Mesodermal cell (in vitro differentiated cells): ENCODE results near the gene EFNB3. TPM values are rescaled to one million over a fixed set of nuclear protein-coding genes. Genes with fewer than 3 reads are reported as not detected.
A peak's percentile ranks its signal among the peaks of the same experiment; 100 is the strongest.

ENCODE experiments used
- H3K27ac ChIP-seq: 2 replicates; pipeline ENCODE4 v1.7.0; 2013; ENCODE audit warnings: mild to moderate bottlenecking, low read depth, low read length, moderate library complexity; ENCODE audit not compliant: severe bottlenecking
- H3K36me3 ChIP-seq: 2 replicates; pipeline ENCODE4 v1.7.1; 2013; ENCODE audit warnings: mild to moderate bottlenecking, low read length, moderate library complexity; ENCODE audit not compliant: control insufficient read depth, insufficient read depth
- H3K4me1 ChIP-seq: one replicate; pipeline ENCODE4 v1.7.1; 2013; ENCODE audit warnings: mild to moderate bottlenecking, low read length; ENCODE audit not compliant: insufficient read depth, control insufficient read depth, poor library complexity, severe bottlenecking
- H3K4me3 ChIP-seq: 2 replicates; pipeline ENCODE4 v1.7.0; 2013; ENCODE audit warnings: low read length, control low read depth, mild to moderate bottlenecking; ENCODE audit not compliant: insufficient read depth, poor library complexity, severe bottlenecking; ENCODE audit errors: extremely low read depth
- H3K9me3 ChIP-seq: 2 replicates; pipeline ENCODE4 v1.7.1; 2013; ENCODE audit warnings: mild to moderate bottlenecking, low read length, moderate library complexity; ENCODE audit not compliant: control insufficient read depth
- WGBS, 2 experiments: methylation state at CpG; one replicate each; pipeline ENCODE4 v1.1.5; 2013; ENCODE audit warnings: missing lambda C conversion rate in 2 of 2; ENCODE audit not compliant: insufficient coverage in 2 of 2; 5-methylcytosine and 5-hydroxymethylcytosine counted together
- polyA plus RNA-seq, 2 experiments: library from polyadenylated mRNA; stranded (reverse); fragments of 50-300 nt; gene quantifications; one replicate each; pipeline ENCODE4 v1.2.3, GENCODE V29; 2013

Gene EFNB3, protein sequence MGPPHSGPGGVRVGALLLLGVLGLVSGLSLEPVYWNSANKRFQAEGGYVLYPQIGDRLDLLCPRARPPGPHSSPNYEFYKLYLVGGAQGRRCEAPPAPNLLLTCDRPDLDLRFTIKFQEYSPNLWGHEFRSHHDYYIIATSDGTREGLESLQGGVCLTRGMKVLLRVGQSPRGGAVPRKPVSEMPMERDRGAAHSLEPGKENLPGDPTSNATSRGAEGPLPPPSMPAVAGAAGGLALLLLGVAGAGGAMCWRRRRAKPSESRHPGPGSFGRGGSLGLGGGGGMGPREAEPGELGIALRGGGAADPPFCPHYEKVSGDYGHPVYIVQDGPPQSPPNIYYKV
- polyA plus RNA-seq (2013, experiment 1 of 2), result 38.0 TPM
- 38.0 TPM for polyA plus RNA-seq (2013, experiment 2 of 2)

GRCh38 chr17:7704601-7705268 is at the start of gene EFNB3:
Gene EFNB3 (plus strand): TSS chr17:7705202. CDS start chr17:7705599, 397 bp downstream.
- H3K4me1 ChIP-seq, result peaks cover 23% of the 10 kb centered on the region
- H3K9me3 ChIP-seq, result no peaks in the 10 kb centered on the region
- peaks cover 10% of the 10 kb centered on the region for H3K36me3 ChIP-seq
- peak within 1 kb of the TSS; percentile 75 for H3K4me3 ChIP-seq
- 3 to 5% methylated on average over 13 to 17 of the region's 45 CpGs for WGBS, 2 experiments
- H3K27ac ChIP-seq, result peak within 1 kb of the TSS; percentile 92

GRCh38 chr17:7655541-7655840 is 49.5 kb upstream of the EFNB3 start:
- Histone ChIP-seq H3K27ac (no peak overlapping the region), H3K4me1 (peaks cover 15% of the 10 kb centered on the region), H3K36me3 (peaks cover 8% of the 10 kb centered on the region), H3K9me3 (no peaks in the 10 kb centered on the region), H3K4me3 (no peak overlapping the region)
- 93 to 95% methylated on average over 11 to 17 of the region's 17 CpGs for WGBS, 2 experiments

DNA sequence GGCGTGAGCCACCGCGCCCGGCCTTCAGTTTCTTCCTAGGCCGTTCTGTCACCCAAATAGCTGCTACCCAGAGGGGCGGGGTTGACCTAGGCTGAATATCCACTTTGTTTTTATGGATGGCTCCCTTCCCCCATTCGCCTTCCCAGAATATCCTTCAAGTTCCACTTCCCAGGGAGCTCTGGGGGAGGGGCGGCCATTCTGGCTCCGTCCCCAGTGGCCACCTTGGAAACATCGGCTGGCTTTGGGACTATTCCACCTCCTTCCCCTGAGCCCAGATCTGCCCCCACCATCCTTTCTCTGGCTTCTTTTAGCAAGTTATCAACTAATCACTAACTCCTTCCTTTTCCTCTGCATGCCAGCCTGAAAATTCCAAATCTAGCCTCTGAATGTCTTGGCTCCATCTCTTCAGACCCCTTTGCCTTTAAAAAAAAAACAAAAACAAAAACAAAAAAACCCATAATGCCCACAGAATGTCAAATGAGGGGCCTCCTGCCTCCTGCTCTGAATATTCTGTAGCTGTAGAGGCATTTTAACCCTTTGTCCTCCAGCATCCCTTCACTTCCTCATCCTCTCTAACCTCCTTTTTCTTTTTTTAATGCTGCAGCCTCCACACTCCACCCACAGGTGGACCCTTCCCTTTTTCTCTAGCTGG is 47.9 kb upstream of the EFNB3 start:
- H3K27ac ChIP-seq, result peak overlapping the region; percentile 48
- no peak overlapping the region for H3K4me3 ChIP-seq
- 0 to 15% methylated on average over 5 to 9 of the region's 10 CpGs for WGBS, 2 experiments
- H3K9me3 ChIP-seq, result no peaks in the 10 kb centered on the region
- H3K36me3 ChIP-seq, result peaks cover 8% of the 10 kb centered on the region
- peaks cover 9% of the 10 kb centered on the region for H3K4me1 ChIP-seq

- Histone ChIP-seq H3K4me1 (no peaks in the 10 kb centered on the region), H3K9me3 (no peaks in the 10 kb centered on the region), H3K4me3 (no peak overlapping the region), H3K27ac (no peak overlapping the region), H3K36me3 (peaks cover 63% of the 10 kb centered on the region)
- 56 to 91% methylated on average over 3 to 8 of the region's 10 CpGs for WGBS, 2 experiments
Measured at GRCh38 chr17:7667656-7668406, 37.2 kb upstream of the EFNB3 start.

DNA sequence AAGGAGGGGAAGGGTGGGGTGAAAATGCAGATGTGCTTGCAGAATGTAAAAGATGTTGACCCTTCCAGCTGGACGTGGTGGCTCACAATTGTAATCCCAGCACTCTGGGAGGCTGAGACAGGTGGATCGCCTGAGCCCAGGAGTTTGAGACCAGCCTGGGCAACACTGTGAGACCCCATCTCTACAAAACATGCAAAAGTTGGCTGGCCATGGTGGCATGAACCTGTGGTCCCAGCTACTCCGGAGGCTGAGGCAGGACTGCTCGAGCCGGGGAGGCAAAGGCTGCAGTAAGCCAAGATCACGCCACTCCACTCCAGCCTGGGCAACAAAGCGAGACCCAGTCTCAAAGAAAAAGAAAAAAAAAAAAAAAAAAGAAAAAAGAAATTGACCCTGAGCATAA is 36.5 kb upstream of the EFNB3 start:
- peaks cover 70% of the 10 kb centered on the region for H3K36me3 ChIP-seq
- WGBS, 2 experiments, result 94 to 96% methylated on average over 5 to 6 of the region's 7 CpGs
- no peak overlapping the region for H3K4me3 ChIP-seq
- H3K4me1 ChIP-seq, result no peaks in the 10 kb centered on the region
- no peak overlapping the region for H3K27ac ChIP-seq
- peaks cover 4% of the 10 kb centered on the region for H3K9me3 ChIP-seq

GRCh38 chr17:7673239-7673638 is 31.8 kb upstream of the EFNB3 start:
- H3K4me1 ChIP-seq, result peaks cover 21% of the 10 kb centered on the region
- no peak overlapping the region for H3K27ac ChIP-seq
- no peak overlapping the region for H3K4me3 ChIP-seq
- peaks cover 72% of the 10 kb centered on the region for H3K36me3 ChIP-seq
- 86 to 88% methylated on average over 1 of the region's 2 CpGs for WGBS, 2 experiments
- peaks cover 11% of the 10 kb centered on the region for H3K9me3 ChIP-seq

DNA sequence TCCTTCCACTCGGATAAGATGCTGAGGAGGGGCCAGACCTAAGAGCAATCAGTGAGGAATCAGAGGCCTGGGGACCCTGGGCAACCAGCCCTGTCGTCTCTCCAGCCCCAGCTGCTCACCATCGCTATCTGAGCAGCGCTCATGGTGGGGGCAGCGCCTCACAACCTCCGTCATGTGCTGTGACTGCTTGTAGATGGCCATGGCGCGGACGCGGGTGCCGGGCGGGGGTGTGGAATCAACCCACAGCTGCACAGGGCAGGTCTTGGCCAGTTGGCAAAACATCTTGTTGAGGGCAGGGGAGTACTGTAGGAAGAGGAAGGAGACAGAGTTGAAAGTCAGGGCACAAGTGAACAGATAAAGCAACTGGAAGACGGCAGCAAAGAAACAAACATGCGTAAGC is 30.1 kb upstream of the EFNB3 start:
- Histone ChIP-seq H3K36me3 (peaks cover 61% of the 10 kb centered on the region), H3K4me1 (peaks cover 21% of the 10 kb centered on the region), H3K4me3 (no peak overlapping the region), H3K27ac (no peak overlapping the region), H3K9me3 (peaks cover 11% of the 10 kb centered on the region)
- 98 to 100% methylated on average over 11 to 12 of the region's 14 CpGs for WGBS, 2 experiments

DNA sequence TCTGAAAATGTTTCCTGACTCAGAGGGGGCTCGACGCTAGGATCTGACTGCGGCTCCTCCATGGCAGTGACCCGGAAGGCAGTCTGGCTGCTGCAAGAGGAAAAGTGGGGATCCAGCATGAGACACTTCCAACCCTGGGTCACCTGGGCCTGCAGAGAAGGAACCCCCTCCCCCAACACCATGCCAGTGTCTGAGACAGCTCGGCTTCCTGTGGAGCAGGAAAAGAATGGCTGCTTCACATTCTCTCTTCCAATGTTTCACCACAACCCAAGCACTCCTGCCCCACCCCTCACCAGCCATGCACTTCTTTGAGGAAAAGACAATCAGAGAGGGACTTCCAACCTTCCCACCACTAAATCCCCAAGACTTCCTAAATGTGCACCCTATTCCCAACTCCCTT is 28.5 kb upstream of the EFNB3 start:
- H3K36me3 ChIP-seq, result peaks cover 49% of the 10 kb centered on the region
- 51% methylated on average over 5 of the region's 5 CpGs; no CpG with 5 or more reads in 1 of the 2 experiments for WGBS, 2 experiments

DNA sequence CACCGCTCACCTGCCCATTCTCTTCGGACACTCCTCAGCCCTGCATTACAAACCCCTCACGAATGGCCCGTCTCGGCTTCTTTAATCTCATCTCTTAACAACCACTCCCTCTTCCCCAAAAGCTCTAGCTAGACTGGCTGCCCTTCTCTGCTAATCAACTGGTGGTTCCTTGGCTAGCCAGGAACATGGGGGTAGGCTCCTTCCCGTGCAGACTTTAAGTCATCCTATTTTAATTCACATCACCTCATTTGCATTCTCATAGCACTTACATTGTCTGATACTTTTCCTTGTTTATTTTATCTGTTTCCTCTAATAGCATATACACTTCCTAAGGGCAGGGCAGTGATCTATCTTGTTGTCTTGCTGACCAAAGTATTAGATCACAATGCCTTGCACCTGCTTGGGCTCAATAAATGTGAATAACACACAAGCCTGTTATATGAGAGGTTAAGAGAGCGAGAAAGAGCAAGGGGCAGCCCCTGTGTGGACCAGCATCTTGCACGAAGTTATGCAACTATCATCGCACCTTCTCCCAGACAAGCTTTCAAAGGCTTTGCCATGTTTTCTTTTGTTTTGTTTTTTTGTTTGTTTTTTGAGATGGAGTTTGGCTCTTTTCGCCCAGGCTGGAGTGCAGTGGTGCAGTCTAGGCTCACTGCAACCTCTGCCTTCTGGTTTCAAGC is 27.5 kb upstream of the EFNB3 start:
- Histone ChIP-seq H3K9me3 (peaks cover 11% of the 10 kb centered on the region), H3K4me1 (peaks cover 21% of the 10 kb centered on the region), H3K36me3 (peaks cover 40% of the 10 kb centered on the region), H3K27ac (no peak overlapping the region), H3K4me3 (no peak overlapping the region)
- 49 to 54% methylated on average over 8 to 10 of the region's 10 CpGs for WGBS, 2 experiments

More for the DNA sequence above, 28.5 kb upstream of the EFNB3 start:
- peak overlapping the region; percentile 57 for H3K27ac ChIP-seq
- H3K9me3 ChIP-seq, result peaks cover 11% of the 10 kb centered on the region
- no peak overlapping the region for H3K4me3 ChIP-seq
- H3K4me1 ChIP-seq, result peaks cover 21% of the 10 kb centered on the region
